GM10266 (cell line): Measurements from ENCODE around the gene B3GAT1.

Source experiments
- DNase-seq: peaks from one replicate; pipeline ENCODE4 v3.0.0; 2012; ENCODE audit errors: extremely low spot score
- TF ChIP-seq, protein P1 (sequence below): IDR thresholded peaks from 2 replicates; pipeline ENCODE4 v1.5.1; 2012; ENCODE audit warnings: mild to moderate bottlenecking, low read depth; ENCODE audit not compliant: control insufficient read depth, insufficient read depth; ENCODE audit errors: missing control alignments

Gene B3GAT1

DNA sequence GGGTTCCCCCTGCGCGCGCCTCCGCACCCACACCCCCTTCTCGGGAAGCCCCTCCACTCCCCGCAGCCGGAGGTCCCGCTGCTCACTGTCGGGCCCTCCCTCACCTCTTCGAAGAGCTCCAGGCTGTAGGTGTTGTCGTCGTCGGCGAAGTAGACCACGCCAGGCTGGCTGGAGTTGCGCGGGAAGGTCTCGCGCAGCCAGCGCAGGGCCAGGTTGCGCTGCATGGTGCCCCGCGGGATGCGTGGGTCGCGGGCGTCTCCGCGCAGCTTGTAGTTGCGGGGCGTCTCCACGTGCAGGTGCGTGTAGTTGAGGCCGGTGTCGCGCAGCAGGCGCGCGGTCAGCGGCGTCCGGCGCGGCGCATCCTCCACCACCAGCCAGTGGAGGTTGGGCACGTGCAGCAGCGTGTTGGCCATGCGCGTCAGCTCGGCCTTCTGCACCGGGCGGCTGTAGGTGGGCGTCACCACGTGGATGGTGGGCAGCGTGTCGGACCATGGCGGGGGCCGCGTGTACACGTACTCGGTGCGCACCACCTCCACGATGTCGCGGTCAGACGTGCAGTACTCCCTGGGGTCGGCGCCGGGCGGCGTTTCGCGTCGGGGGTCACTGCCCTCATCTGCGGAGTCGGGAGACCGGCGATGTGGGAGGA, 28.3 kb downstream of the B3GAT1 start:
- DNase-seq = no peak
- TF ChIP-seq, protein P1, sequence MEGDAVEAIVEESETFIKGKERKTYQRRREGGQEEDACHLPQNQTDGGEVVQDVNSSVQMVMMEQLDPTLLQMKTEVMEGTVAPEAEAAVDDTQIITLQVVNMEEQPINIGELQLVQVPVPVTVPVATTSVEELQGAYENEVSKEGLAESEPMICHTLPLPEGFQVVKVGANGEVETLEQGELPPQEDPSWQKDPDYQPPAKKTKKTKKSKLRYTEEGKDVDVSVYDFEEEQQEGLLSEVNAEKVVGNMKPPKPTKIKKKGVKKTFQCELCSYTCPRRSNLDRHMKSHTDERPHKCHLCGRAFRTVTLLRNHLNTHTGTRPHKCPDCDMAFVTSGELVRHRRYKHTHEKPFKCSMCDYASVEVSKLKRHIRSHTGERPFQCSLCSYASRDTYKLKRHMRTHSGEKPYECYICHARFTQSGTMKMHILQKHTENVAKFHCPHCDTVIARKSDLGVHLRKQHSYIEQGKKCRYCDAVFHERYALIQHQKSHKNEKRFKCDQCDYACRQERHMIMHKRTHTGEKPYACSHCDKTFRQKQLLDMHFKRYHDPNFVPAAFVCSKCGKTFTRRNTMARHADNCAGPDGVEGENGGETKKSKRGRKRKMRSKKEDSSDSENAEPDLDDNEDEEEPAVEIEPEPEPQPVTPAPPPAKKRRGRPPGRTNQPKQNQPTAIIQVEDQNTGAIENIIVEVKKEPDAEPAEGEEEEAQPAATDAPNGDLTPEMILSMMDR = no peak

DNA sequence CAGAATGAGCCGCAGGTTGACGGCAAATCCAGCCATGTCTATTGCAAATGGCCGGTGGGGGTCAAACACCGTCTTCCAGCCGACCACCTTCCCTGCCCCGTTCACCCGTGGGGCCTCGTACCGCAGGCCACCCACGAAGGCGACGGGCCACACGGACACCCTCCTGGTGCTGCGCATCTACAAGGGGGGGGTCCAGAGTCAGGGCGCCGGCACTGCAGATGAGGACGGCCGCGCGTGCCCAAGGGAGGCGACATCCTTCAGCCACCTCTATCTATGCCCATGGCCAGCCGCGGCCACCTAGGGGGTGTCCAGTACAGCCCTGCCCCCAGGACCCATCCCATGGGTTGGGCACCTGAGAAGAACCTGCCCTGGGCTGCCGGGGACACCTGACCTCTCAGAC, 29.2 kb downstream of the B3GAT1 start:
- TF ChIP-seq, protein P1 = no peak
- DNase-seq = no peak

DNA sequence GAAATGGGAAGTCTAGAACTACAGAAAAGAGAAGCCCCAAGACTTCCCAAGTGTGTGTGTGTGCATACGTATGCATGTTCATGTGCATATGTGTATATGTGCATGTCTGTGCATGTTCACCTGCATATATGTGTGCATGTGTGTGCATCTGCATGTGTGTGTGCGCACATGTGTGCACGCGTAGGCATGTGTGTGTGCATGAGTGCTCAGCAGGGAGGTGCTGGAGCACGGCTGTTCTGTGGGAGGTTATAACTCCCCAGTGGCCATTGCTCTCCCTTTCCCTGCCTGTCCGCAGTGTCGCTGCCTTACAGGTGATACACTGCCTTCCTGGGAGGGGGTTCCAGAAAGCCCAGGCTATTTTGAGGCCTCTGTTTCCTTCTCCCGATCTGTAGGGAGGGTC, 29.8 kb downstream of the B3GAT1 start:
- DNase-seq = no peak
- TF ChIP-seq, protein P1 = no peak

DNA sequence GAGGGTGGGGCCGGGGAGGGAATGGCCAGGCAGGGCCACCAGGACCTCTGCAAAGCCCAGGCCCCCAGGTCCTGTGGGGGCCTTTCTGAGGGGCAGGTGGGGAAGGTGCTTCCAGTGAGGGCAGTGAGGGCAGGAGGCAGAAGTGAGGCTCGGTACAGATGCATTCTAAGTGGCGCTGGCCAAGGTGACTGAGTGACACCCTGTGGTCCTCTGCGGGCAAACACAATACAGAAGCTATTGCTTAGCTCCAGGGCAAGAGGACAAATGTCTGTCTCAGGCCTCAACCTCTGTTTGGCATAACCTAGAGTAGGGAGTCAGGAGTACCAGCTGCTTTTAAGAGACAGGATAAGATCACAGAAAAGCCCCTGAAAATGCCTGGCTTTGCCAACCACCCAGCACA, 31.3 kb downstream of the B3GAT1 start:
- no peak for DNase-seq
- TF ChIP-seq, protein P1 = peak; percentile 5

DNA sequence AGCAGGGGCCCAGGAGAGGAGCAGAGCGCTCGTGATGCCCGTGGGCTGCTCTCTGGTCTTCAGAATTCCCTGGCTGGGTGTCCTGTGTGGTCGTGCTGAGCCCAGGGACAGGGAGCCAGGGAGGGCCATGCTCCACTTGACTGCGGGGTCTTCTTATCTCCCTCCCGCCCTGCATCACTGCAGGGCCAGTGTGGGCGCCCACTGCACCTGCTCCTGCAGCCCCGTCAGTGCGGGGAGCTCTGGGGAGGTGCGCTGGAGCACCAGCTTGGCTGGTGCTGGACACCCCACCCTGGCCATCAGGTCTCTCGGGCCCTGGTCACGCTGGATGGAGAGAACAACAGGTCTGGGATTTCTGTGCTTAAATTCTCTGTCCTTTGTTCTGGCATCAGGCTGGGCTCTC, 31.8 kb downstream of the B3GAT1 start:
- no peak for DNase-seq
- TF ChIP-seq, protein P1 = no peak

DNA sequence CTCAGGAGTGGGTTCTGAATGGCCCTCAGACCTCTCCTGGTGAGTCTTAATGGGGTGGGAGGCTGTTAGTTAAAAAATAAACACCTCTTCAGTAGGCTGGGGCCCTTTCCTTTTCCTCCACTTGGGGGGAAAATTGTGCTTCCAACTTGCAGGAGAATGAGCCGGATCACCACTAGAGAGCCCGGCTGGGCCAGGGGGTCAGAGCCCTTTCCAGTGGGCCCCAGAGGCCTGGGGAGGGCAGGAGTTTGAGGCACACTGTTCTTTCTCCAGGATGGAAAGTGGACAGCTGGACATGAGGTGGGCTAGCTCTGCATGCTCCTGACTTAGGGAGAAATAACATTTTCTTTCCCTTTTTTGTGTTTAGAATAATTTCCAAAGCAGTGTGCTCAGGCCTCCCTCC, 32.8 kb downstream of the B3GAT1 start:
- TF ChIP-seq, protein P1 = no peak
- no peak for DNase-seq

DNA sequence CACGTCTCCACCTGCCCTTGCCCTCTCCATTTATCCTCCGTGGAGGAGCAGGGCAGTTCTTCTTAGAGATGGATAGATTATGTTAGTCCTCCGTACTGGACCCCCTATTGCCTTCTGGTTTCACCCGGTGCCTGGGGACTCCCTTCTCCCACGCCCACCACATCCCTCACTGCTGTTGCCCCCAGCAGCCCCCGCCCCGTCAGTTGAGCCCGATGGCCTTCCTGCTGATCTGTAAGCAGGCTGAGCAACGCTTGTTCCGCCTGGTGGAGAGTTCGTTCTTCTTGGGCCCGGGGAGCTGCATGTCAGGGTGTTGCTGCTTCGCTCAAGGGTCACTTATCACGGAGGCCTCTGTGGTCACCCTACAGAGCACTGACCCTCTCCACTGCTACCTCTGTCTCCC, 34.2 kb downstream of the B3GAT1 start:
- TF ChIP-seq, protein P1 = no peak
- DNase-seq = no peak
